GM12891 (cell line): ENCODE results near the gene LYRM9.

Source experiments
- PAX5 ChIP-seq: IDR thresholded peaks from 2 replicates; pipeline ENCODE4 v1.6.1; 2011; ENCODE audit warnings: low read length, moderate library complexity, mild to moderate bottlenecking; ENCODE audit not compliant: insufficient read depth, severe bottlenecking
- POLR2A ChIP-seq: IDR thresholded peaks from 2 replicates; pipeline ENCODE4 v1.6.1; 2011; ENCODE audit warnings: low read depth, low read length, control low read depth
- POLR2AphosphoS5 ChIP-seq: IDR thresholded peaks from 2 replicates; pipeline ENCODE4 v1.6.1; 2011; ENCODE audit warnings: low read depth, low read length, control low read depth
- TAF1 ChIP-seq: IDR thresholded peaks from 2 replicates; pipeline ENCODE4 v1.6.1; 2011; ENCODE audit warnings: low read depth, low read length, control low read depth

DNA sequence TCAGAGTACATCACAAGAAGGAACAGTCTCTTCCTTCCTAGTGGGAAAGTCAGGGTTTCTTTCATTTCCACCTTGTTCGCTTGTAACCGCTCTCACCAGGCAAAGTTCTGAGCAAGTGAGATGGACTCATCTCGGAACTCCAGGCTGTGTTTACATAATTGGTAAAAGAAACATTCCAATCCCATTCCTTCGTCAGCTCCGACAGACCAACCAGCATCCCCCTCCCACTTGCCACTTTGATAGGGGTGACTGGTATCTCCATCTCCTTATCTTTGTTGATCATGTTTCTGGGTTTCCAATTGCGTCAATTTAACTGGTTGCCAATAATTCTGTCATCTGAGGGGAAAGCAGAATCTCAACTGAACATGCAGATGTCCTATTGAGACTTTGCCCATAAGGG, 36.8 kb upstream of the LYRM9 start:
- TF ChIP-seq POLR2A (no peak), POLR2AphosphoS5 (no peak), TAF1 (no peak), PAX5 (no peak)
